HG02623 (cell line): ENCODE results near the gene ARL4C.

Experiments used
- ATAC-seq: cut with Tn5 transposase; IDR thresholded peaks from one replicate; pipeline ENCODE4 v1.9.1; 2021; ENCODE audit warnings: moderate library complexity; ENCODE audit not compliant: unreplicated experiment

Gene ARL4C

GRCh38 chr2:234496835-234497593, at the start of gene ARL4C:
TSS of gene ARL4C (minus strand) at chr2:234497081. CDS start at chr2:234496586, 495 bp downstream.
- ATAC-seq, result peak; percentile 53

- ATAC-seq, result peak; percentile 57
These were observed 48.1 kb upstream of the ARL4C start for GRCh38 chr2:234544659-234545611.

GRCh38 chr2:234542742-234543141, 45.9 kb upstream of the ARL4C start:
- ATAC-seq, result no peak

- ATAC-seq, result no peak
These were observed 41.0 kb upstream of the ARL4C start for GRCh38 chr2:234537929-234538328.

- no peak for ATAC-seq
These were observed 39.5 kb upstream of the ARL4C start for GRCh38 chr2:234536178-234536965.

- ATAC-seq, result no peak
These were observed 38.6 kb upstream of the ARL4C start for GRCh38 chr2:234535464-234535863.

- ATAC-seq, result no peak
These were observed 37.6 kb upstream of the ARL4C start for GRCh38 chr2:234534515-234534914.

- ATAC-seq, result no peak
These were observed 36.7 kb upstream of the ARL4C start for GRCh38 chr2:234533626-234534025.

GRCh38 chr2:234528410-234529148, 31.7 kb upstream of the ARL4C start:
- no peak for ATAC-seq

GRCh38 chr2:234526711-234527110, 29.8 kb upstream of the ARL4C start:
- ATAC-seq, result no peak

GRCh38 chr2:234521536-234521935, 24.7 kb upstream of the ARL4C start:
- no peak for ATAC-seq

GRCh38 chr2:234518986-234519642, 22.2 kb upstream of the ARL4C start:
- no peak for ATAC-seq

GRCh38 chr2:234517971-234518370, 21.1 kb upstream of the ARL4C start:
- no peak for ATAC-seq

GRCh38 chr2:234514873-234515638, 18.2 kb upstream of the ARL4C start:
- no peak for ATAC-seq

GRCh38 chr2:234514099-234514498, 17.2 kb upstream of the ARL4C start:
- no peak for ATAC-seq

GRCh38 chr2:234512884-234513669, 16.2 kb upstream of the ARL4C start:
- ATAC-seq, result no peak

- ATAC-seq, result no peak
These were observed 6.0 kb upstream of the ARL4C start for GRCh38 chr2:234502919-234503285.

- no peak for ATAC-seq
These were observed 5.5 kb upstream of the ARL4C start for GRCh38 chr2:234502285-234502918.
